ENCODE results near the gene LCP1.

- TF ChIP-seq CTCF (IDR thresholded peaks at IDR 0.05) (no peak), POLR2AphosphoS5 (IDR thresholded peaks at IDR 0.05; ENCODE audit: low read depth, low read length) (no peak), REST (IDR thresholded peaks at IDR 0.05; ENCODE audit: insufficient read depth in 1 of 2, low read depth in 2 of 2, low read length in 1 of 2) (no peak)
Measured at GRCh38 chr13:46170268-46170667, 11.7 kb downstream of the LCP1 start.

All from Panc1 (cell line).